IMR-90 (cell line): ENCODE results near the gene ABAT. TPM values are rescaled to one million over a fixed set of nuclear protein-coding genes. Genes with fewer than 3 reads are reported as not detected.

Experiments used
- ATAC-seq: fragments of 200-7000 bp; cut with Tn5 transposase; 2 replicates; pipeline ENCODE4 v1.9.1; 2020; ENCODE audit warnings: low read depth, mild to moderate bottlenecking, moderate library complexity
- BruUV-seq: library from RNA; stranded (reverse); fragments of 400-500 nt; replicated peaks from 2 replicates; lab custom pipeline; 2021; lab: Mats Ljungman, UMichigan
- CTCF ChIA-PET: fragments of 300-600 bp; formaldehyde crosslinking; extraction: SDS; loops from one replicate; lab custom pipeline; 2021; ENCODE audit warnings: antibody characterized with exemption; lab: Yijun Ruan, JAX
- POLR2A ChIA-PET: fragments of 300-600 bp; sonication (Branson Sonifier 250); formaldehyde crosslinking; loops from one replicate; lab custom pipeline; 2022; ENCODE audit warnings: antibody characterized with exemption; ENCODE audit not compliant: unreplicated experiment; lab: Charles Lee
- DNase-seq: peaks from one replicate; pipeline ENCODE4 v3.0.0; 2013
- H2AFZ ChIP-seq: replicated peaks from 2 replicates; pipeline ENCODE3; 2013; ENCODE audit warnings: low read length, mild to moderate bottlenecking; ENCODE audit not compliant: poor library complexity
- H2AK5ac ChIP-seq: 2 replicates; pipeline ENCODE4 v1.6.1; 2013; ENCODE audit warnings: low read depth, low read length, inconsistent platforms
- H2AK9ac ChIP-seq: replicated peaks from 2 replicates; pipeline ENCODE3; 2013; ENCODE audit warnings: mild to moderate bottlenecking, low read depth, low read length, moderate library complexity; ENCODE audit not compliant: poor library complexity
- H2BK120ac ChIP-seq: 2 replicates; pipeline ENCODE4 v1.6.1; 2013; ENCODE audit warnings: low read depth, low read length, inconsistent platforms
- H2BK15ac ChIP-seq: 3 replicates; pipeline ENCODE4 v1.6.1; 2013; ENCODE audit warnings: low read depth, low read length, inconsistent platforms
- H2BK20ac ChIP-seq: 2 replicates; pipeline ENCODE4 v1.6.1; 2013; ENCODE audit warnings: low read depth, mild to moderate bottlenecking, inconsistent platforms, low read length, moderate library complexity
- H2BK5ac ChIP-seq: 2 replicates; pipeline ENCODE4 v1.6.1; 2013; ENCODE audit warnings: mild to moderate bottlenecking, low read depth, low read length, inconsistent platforms; ENCODE audit not compliant: poor library complexity, severe bottlenecking
- H3K14ac ChIP-seq: replicated peaks from 2 replicates; pipeline ENCODE4 v1.6.1; 2013; ENCODE audit warnings: low read depth, low read length, inconsistent platforms
- H3K18ac ChIP-seq: 2 replicates; pipeline ENCODE4 v1.6.1; 2013; ENCODE audit warnings: low read depth, low read length, control low read depth
- H3K23ac ChIP-seq: 2 replicates; pipeline ENCODE4 v1.6.1; 2013; ENCODE audit warnings: low read depth, low read length, inconsistent platforms
- H3K27ac ChIP-seq: 2 replicates; pipeline ENCODE4 v1.5.1; 2013; ENCODE audit warnings: mild to moderate bottlenecking, control low read depth, low read length; ENCODE audit not compliant: insufficient read depth
- H3K27me3 ChIP-seq: 2 replicates; pipeline ENCODE4 v1.6.1; 2013; ENCODE audit warnings: low read length; ENCODE audit not compliant: control insufficient read depth, insufficient read depth
- H3K36me3 ChIP-seq: 2 replicates; pipeline ENCODE4 v1.6.1; 2013; ENCODE audit warnings: low read length, mixed read lengths; ENCODE audit not compliant: control insufficient read depth, insufficient read depth
- H3K4ac ChIP-seq: 2 replicates; pipeline ENCODE4 v1.6.1; 2013; ENCODE audit warnings: low read depth, low read length, inconsistent platforms
- H3K4me1 ChIP-seq: 2 replicates; pipeline ENCODE4 v1.6.1; 2013; ENCODE audit warnings: low read length, mixed read lengths; ENCODE audit not compliant: control insufficient read depth, insufficient read depth
- H3K4me2 ChIP-seq: 2 replicates; pipeline ENCODE4 v1.6.1; 2013; ENCODE audit warnings: low read depth, mild to moderate bottlenecking, control low read depth, low read length, moderate library complexity
- H3K4me3 ChIP-seq: 2 replicates; pipeline ENCODE4 v1.5.1; 2013; ENCODE audit warnings: low read depth, mild to moderate bottlenecking, control low read depth, low read length, moderate library complexity; ENCODE audit not compliant: insufficient read depth
- H3K56ac ChIP-seq: 2 replicates; pipeline ENCODE4 v1.6.1; 2013; ENCODE audit warnings: low read length, inconsistent platforms; ENCODE audit not compliant: insufficient read depth; ENCODE audit errors: extremely low read depth
- H3K79me1 ChIP-seq, 2 experiments: 2 replicates each; pipeline ENCODE4 v1.6.1; 2013; ENCODE audit warnings: low read length in 2 of 2, inconsistent platforms in 1 of 2, low read depth in 1 of 2
- H3K9ac ChIP-seq: 2 replicates; pipeline ENCODE4 v1.6.1; 2013; ENCODE audit warnings: low read depth, low read length, control low read depth
- H3K9me1 ChIP-seq: 2 replicates; pipeline ENCODE4 v1.6.1; 2013; ENCODE audit warnings: low read length, inconsistent platforms; ENCODE audit not compliant: insufficient read depth
- H3K9me3 ChIP-seq: 2 replicates; pipeline ENCODE4 v1.6.1; 2013; ENCODE audit warnings: low read length; ENCODE audit not compliant: control insufficient read depth, insufficient read depth
- H4K20me1 ChIP-seq: 2 replicates; pipeline ENCODE4 v1.6.1; 2013; ENCODE audit warnings: low read length, inconsistent platforms; ENCODE audit not compliant: insufficient read depth
- H4K5ac ChIP-seq: 2 replicates; pipeline ENCODE4 v1.6.1; 2013; ENCODE audit warnings: mild to moderate bottlenecking, low read depth, low read length, control low read depth
- H4K8ac ChIP-seq, 2 experiments: 2 replicates each; pipeline ENCODE4 v1.6.1; 2013; ENCODE audit warnings: low read depth in 2 of 2, low read length in 2 of 2, control low read depth in 1 of 2, inconsistent platforms in 1 of 2
- H4K91ac ChIP-seq: 2 replicates; pipeline ENCODE4 v1.6.1; 2013; ENCODE audit warnings: low read depth, low read length, inconsistent platforms; ENCODE audit not compliant: insufficient read depth
- BHLHE40 ChIP-seq: fragments of 150-350 bp; IDR thresholded peaks from 2 replicates; pipeline ENCODE4 v1.6.1; 2016; ENCODE audit warnings: mild to moderate bottlenecking, low read depth, low read length
- CEBPB ChIP-seq: IDR thresholded peaks from 2 replicates; pipeline ENCODE4 v1.6.1; 2012; ENCODE audit warnings: low read depth, low read length, improper control_type of control experiment
- MAFK ChIP-seq: IDR thresholded peaks from 2 replicates; pipeline ENCODE4 v1.6.1; 2012; ENCODE audit warnings: low read depth, low read length, improper control_type of control experiment
- MAZ ChIP-seq: IDR thresholded peaks from 2 replicates; pipeline ENCODE4 v1.6.1; 2012; ENCODE audit warnings: low read depth, mild to moderate bottlenecking, low read length, improper control_type of control experiment, moderate library complexity, borderline replicate concordance
- MXI1 ChIP-seq: IDR thresholded peaks from 2 replicates; pipeline ENCODE4 v1.6.1; 2012; ENCODE audit warnings: low read depth, mild to moderate bottlenecking, low read length, moderate library complexity, borderline replicate concordance
- NFE2L2 ChIP-seq: fragments of 150-350 bp; IDR thresholded peaks from 2 replicates; pipeline ENCODE4 v1.6.1; 2016; ENCODE audit warnings: low read depth, mild to moderate bottlenecking, low read length
- POLR2A ChIP-seq: IDR thresholded peaks from 2 replicates; pipeline ENCODE4 v1.6.1; 2012; ENCODE audit warnings: mild to moderate bottlenecking, low read depth, low read length
- RAD21 ChIP-seq: IDR thresholded peaks from 2 replicates; pipeline ENCODE4 v1.6.1; 2012; ENCODE audit warnings: low read length, improper control_type of control experiment
- RCOR1 ChIP-seq: IDR thresholded peaks from 2 replicates; pipeline ENCODE4 v1.6.1; 2012; ENCODE audit warnings: mild to moderate bottlenecking, low read length, improper control_type of control experiment; ENCODE audit not compliant: insufficient replicate concordance
- RFX5 ChIP-seq: IDR thresholded peaks from 2 replicates; pipeline ENCODE4 v1.8.0; 2012; ENCODE audit warnings: low read depth, mild to moderate bottlenecking, low read length, moderate library complexity
- SMC3 ChIP-seq: fragments of 150-350 bp; IDR thresholded peaks from 2 replicates; pipeline ENCODE4 v1.6.1; 2016; ENCODE audit warnings: low read depth, mild to moderate bottlenecking, antibody characterized with exemption, low read length, moderate library complexity
- WGBS, 2 experiments: methylation state at CpG; one replicate each; pipeline versions ENCODE4 v1.1.5 to v1.1.7; 2013; ENCODE audit warnings: missing lambda C conversion rate in 2 of 2; ENCODE audit not compliant: insufficient read length in 1 of 2; ENCODE audit errors: extremely low coverage in 2 of 2; 5-methylcytosine and 5-hydroxymethylcytosine counted together
- dilution Hi-C: fragments of 300-500 bp; cut with HindIII; formaldehyde crosslinking; loops from one replicate; pipeline ENCODE4 v1.14.3; 2018; ENCODE audit warnings: low sequenced_read_pairs; ENCODE audit not compliant: unreplicated experiment
- in situ Hi-C: fragments of 300-500 bp; cut with MboI; formaldehyde crosslinking; loops from 3 replicates; pipeline ENCODE4 v1.14.3; 2019; ENCODE audit warnings: low sequenced_read_pairs, inconsistent platforms, mixed read lengths
- intact Hi-C: fragments of 100-400 bp; cut with micrococcal nuclease; formaldehyde crosslinking; loops from 2 replicates; pipeline ENCODE4 v1.10.0; 2022
- polyA plus RNA-seq, 3 experiments: library from polyadenylated mRNA; depleted of rRNA; stranded (reverse); fragments of >200 nt; gene quantifications; 2 replicates each; pipeline ENCODE4 v1.2.3, GENCODE V29; 2012; ENCODE audit warnings: low replicate concordance in 1 of 3
- total RNA-seq: library from RNA; depleted of rRNA; stranded (reverse); fragments of >200 nt; gene quantifications from 2 replicates; pipeline ENCODE4 v1.2.3, GENCODE V29; 2012
- TF ChIP-seq, protein P1 (sequence below): conservative IDR thresholded peaks from 2 replicates; pipeline ENCODE4 v1.5.1; 2012; ENCODE audit warnings: mild to moderate bottlenecking, low read depth, low read length, improper control_type of control experiment
- TF ChIP-seq, protein P2 (sequence below): fragments of 150-350 bp; IDR thresholded peaks from 2 replicates; pipeline ENCODE4 v1.6.1; 2017; ENCODE audit warnings: mild to moderate bottlenecking, antibody characterized with exemption, low read length, low read depth
- TF ChIP-seq, protein P3 (sequence below): fragments of 150-350 bp; IDR thresholded peaks from 2 replicates; pipeline ENCODE4 v1.6.1; 2016; ENCODE audit warnings: low read depth, mild to moderate bottlenecking, low read length, moderate library complexity, borderline replicate concordance

Gene ABAT
- total and polyA plus RNA-seq, 2 of the 4 experiments (the other 2 are of a cell fraction), result 4.5 to 6.9 TPM

DNA sequence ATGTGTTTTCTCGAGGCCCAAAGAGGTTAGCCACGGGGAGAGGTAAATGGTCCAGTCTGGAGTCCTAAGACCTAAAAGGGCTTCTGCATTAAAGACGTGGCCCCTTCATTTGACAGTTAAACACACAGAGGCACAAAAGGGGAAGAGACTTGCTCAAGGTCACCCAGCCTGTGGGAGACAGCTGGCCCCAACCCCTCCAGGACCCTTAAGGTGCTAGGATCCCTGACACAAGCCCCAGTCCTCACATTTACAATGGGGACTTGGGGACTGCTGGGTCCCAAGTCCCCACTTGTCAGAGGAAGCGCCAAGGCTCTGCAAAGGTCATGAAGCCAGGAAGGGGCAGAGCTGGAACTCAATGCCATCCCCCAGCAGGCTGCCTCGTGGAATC lies 1.7 kb downstream of the ABAT start:
- Histone ChIP-seq H3K56ac (no peak overlapping the region), H3K4me3 (no peak overlapping the region), H2BK20ac (no peak overlapping the region), H4K8ac (no peak overlapping the region), H3K4me2 (no peak overlapping the region), H3K4ac (no peak overlapping the region), H3K4me1 (peaks cover 5% of the 10 kb centered on the region), H2BK15ac (no peak overlapping the region), H3K18ac (no peak overlapping the region), H3K14ac (no peak overlapping the region), H3K9me1 (no peaks in the 10 kb centered on the region; the same call in 1 of the 2 replicates), H3K79me1 (no peaks in the 10 kb centered on the region), H2AFZ (no peak overlapping the region), H3K27ac (no peak overlapping the region), H4K20me1 (no peaks in the 10 kb centered on the region), H3K9ac (no peak overlapping the region), H2BK5ac (no peak overlapping the region), H3K36me3 (no peaks in the 10 kb centered on the region), H3K23ac (no peak overlapping the region), H2BK120ac (no peak overlapping the region), H3K27me3 (no peaks in the 10 kb centered on the region), H2AK5ac (no peak overlapping the region), H3K9me3 (peaks cover 2% of the 10 kb centered on the region; the same call in 1 of the 2 replicates), H2AK9ac (no peak overlapping the region), H4K91ac (no peak overlapping the region), H4K5ac (no peak overlapping the region)
- dilution Hi-C loops (no loop called here), intact Hi-C loops (no loop called here), in situ Hi-C loops (no loop called here)
- TF ChIP-seq MAFK (no peak), CEBPB (no peak), MXI1 (no peak), MAZ (no peak), RCOR1 (no peak), NFE2L2 (no peak), RAD21 (no peak), RFX5 (no peak), POLR2A (no peak), BHLHE40 (no peak), SMC3 (no peak)
- TF ChIP-seq, protein P1, sequence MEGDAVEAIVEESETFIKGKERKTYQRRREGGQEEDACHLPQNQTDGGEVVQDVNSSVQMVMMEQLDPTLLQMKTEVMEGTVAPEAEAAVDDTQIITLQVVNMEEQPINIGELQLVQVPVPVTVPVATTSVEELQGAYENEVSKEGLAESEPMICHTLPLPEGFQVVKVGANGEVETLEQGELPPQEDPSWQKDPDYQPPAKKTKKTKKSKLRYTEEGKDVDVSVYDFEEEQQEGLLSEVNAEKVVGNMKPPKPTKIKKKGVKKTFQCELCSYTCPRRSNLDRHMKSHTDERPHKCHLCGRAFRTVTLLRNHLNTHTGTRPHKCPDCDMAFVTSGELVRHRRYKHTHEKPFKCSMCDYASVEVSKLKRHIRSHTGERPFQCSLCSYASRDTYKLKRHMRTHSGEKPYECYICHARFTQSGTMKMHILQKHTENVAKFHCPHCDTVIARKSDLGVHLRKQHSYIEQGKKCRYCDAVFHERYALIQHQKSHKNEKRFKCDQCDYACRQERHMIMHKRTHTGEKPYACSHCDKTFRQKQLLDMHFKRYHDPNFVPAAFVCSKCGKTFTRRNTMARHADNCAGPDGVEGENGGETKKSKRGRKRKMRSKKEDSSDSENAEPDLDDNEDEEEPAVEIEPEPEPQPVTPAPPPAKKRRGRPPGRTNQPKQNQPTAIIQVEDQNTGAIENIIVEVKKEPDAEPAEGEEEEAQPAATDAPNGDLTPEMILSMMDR, result no peak
- TF ChIP-seq, protein P2, sequence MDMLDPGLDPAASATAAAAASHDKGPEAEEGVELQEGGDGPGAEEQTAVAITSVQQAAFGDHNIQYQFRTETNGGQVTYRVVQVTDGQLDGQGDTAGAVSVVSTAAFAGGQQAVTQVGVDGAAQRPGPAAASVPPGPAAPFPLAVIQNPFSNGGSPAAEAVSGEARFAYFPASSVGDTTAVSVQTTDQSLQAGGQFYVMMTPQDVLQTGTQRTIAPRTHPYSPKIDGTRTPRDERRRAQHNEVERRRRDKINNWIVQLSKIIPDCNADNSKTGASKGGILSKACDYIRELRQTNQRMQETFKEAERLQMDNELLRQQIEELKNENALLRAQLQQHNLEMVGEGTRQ, result no peak
- TF ChIP-seq, protein P3, sequence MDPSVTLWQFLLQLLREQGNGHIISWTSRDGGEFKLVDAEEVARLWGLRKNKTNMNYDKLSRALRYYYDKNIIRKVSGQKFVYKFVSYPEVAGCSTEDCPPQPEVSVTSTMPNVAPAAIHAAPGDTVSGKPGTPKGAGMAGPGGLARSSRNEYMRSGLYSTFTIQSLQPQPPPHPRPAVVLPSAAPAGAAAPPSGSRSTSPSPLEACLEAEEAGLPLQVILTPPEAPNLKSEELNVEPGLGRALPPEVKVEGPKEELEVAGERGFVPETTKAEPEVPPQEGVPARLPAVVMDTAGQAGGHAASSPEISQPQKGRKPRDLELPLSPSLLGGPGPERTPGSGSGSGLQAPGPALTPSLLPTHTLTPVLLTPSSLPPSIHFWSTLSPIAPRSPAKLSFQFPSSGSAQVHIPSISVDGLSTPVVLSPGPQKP, result no peak
- ChIA-PET CTCF (interaction anchor here (1.1 kb wide), 1 partner anchor 115 kb away, joined by 4 read pairs; no protein-coding TSS in a partner anchor), POLR2A (no interaction called here)
- DNase-seq, result no peak
- WGBS, 2 experiments, result 86% methylated on average over 1 of the region's 5 CpGs; no CpG with 5 or more reads in 1 of the 2 experiments
- BruUV-seq, result no TSS peak
- ATAC-seq, result no peak
